ENCODE data around the gene GAS2L1.
A peak's percentile ranks its signal among the peaks of the same experiment; 100 is the strongest.

GAS2L1 gene

GRCh38 chr22:29266564-29267461 lies 39.6 kb upstream of the GAS2L1 start:
- Histone ChIP-seq H3K27me3 (ENCODE audit: insufficient read depth, low read length, poor library complexity) (no peaks in the 10 kb centered on the region), H3K4me3 (ENCODE audit: low read depth in 1 of 2, low read length in 2 of 2) (peak overlapping the region; percentile 67 to 86; a peak in 3 of 4 replicates), H3K36me3 (ENCODE audit: insufficient read depth, low read length) (peaks cover 66% of the 10 kb centered on the region), H4K20me1 (ENCODE audit: insufficient read depth, low read length) (peaks cover 43% of the 10 kb centered on the region), H3K79me2 (ENCODE audit: insufficient read depth, low read length) (peaks cover 67% of the 10 kb centered on the region), H3K9ac (ENCODE audit: low read depth, low read length) (peak overlapping the region; percentile 97), H3K27ac (ENCODE audit: low read length) (peak overlapping the region; percentile 100), H2AFZ (ENCODE audit: low read depth, low read length) (peak overlapping the region; percentile 94), H3K9me3 (ENCODE audit: insufficient read depth, low read length, severe bottlenecking) (no peaks in the 10 kb centered on the region), H3K4me2 (ENCODE audit: insufficient read depth, low read length) (peak overlapping the region; percentile 74), H3K4me1 (ENCODE audit: insufficient read depth, low read length) (peaks cover 44% of the 10 kb centered on the region)
- DNase-seq = no peak
- ATAC-seq (ENCODE audit: insufficient read depth, low read depth) = no peak
- TF ChIP-seq CTCF (IDR thresholded peaks at IDR 0.05; ENCODE audit: borderline replicate concordance, extremely low read depth, low read length, poor library complexity, severe bottlenecking) (no peak), EZH2 (IDR thresholded peaks at IDR 0.05; ENCODE audit: borderline replicate concordance, low read depth, low read length, severe bottlenecking) (no peak)

- DNase-seq = no peak
- Histone ChIP-seq H3K27ac (ENCODE audit: low read length) (peak overlapping the region; percentile 100), H2AFZ (ENCODE audit: low read depth, low read length) (peak overlapping the region; percentile 94), H3K4me1 (ENCODE audit: insufficient read depth, low read length) (peaks cover 51% of the 10 kb centered on the region), H3K9me3 (ENCODE audit: insufficient read depth, low read length, severe bottlenecking) (no peaks in the 10 kb centered on the region), H3K79me2 (ENCODE audit: insufficient read depth, low read length) (peaks cover 74% of the 10 kb centered on the region), H3K4me3 (ENCODE audit: low read depth in 1 of 2, low read length in 2 of 2) (peak overlapping the region; percentile 67 to 86; a peak in 3 of 4 replicates), H3K4me2 (ENCODE audit: insufficient read depth, low read length) (peak overlapping the region; percentile 74), H4K20me1 (ENCODE audit: insufficient read depth, low read length) (peaks cover 50% of the 10 kb centered on the region), H3K36me3 (ENCODE audit: insufficient read depth, low read length) (peaks cover 73% of the 10 kb centered on the region), H3K9ac (ENCODE audit: low read depth, low read length) (peak overlapping the region; percentile 97), H3K27me3 (ENCODE audit: insufficient read depth, low read length, poor library complexity) (no peaks in the 10 kb centered on the region)
- TF ChIP-seq EZH2 (IDR thresholded peaks at IDR 0.05; ENCODE audit: borderline replicate concordance, low read depth, low read length, severe bottlenecking) (no peak), CTCF (IDR thresholded peaks at IDR 0.05; ENCODE audit: borderline replicate concordance, extremely low read depth, low read length, poor library complexity, severe bottlenecking) (no peak)
- no peak; the same call in 2 of the 3 replicates for ATAC-seq (ENCODE audit: insufficient read depth, low read depth)
Measured at GRCh38 chr22:29267462-29267857, 39.0 kb upstream of the GAS2L1 start.

- ATAC-seq (ENCODE audit: insufficient read depth, low read depth) (peak; percentile 90), DNase-seq (peak; percentile 96)
- peak; percentile 2 for TF ChIP-seq CTCF (IDR thresholded peaks at IDR 0.05; ENCODE audit: borderline replicate concordance, extremely low read depth, low read length, poor library complexity, severe bottlenecking)
- TF ChIP-seq EZH2 (IDR thresholded peaks at IDR 0.05; ENCODE audit: borderline replicate concordance, low read depth, low read length, severe bottlenecking) = no peak
- Histone ChIP-seq H3K79me2 (ENCODE audit: insufficient read depth, low read length) (peaks cover 79% of the 10 kb centered on the region), H2AFZ (ENCODE audit: low read depth, low read length) (peak within 1 kb of the TSS; percentile 94), H3K9me3 (ENCODE audit: insufficient read depth, low read length, severe bottlenecking) (no peaks in the 10 kb centered on the region), H4K20me1 (ENCODE audit: insufficient read depth, low read length) (peaks cover 55% of the 10 kb centered on the region), H3K27ac (ENCODE audit: low read length) (peak within 1 kb of the TSS; percentile 100), H3K27me3 (ENCODE audit: insufficient read depth, low read length, poor library complexity) (no peaks in the 10 kb centered on the region), H3K4me2 (ENCODE audit: insufficient read depth, low read length) (peak within 1 kb of the TSS; percentile 74), H3K36me3 (ENCODE audit: insufficient read depth, low read length) (peaks cover 78% of the 10 kb centered on the region), H3K4me3 (ENCODE audit: low read depth in 1 of 2, low read length in 2 of 2) (peak within 1 kb of the TSS; percentile 67 to 86), H3K9ac (ENCODE audit: low read depth, low read length) (peak within 1 kb of the TSS; percentile 97), H3K4me1 (ENCODE audit: insufficient read depth, low read length) (peaks cover 56% of the 10 kb centered on the region)
Measured at GRCh38 chr22:29267858-29268510, 38.5 kb upstream of the GAS2L1 start, which contains the start of the genes EWSR1 and RHBDD3. EWSR1 (plus strand) TSS chr22:29268268; CDS start chr22:29268337, 69 bp downstream. RHBDD3 (minus strand) TSS chr22:29267981; CDS start chr22:29265626, 2,355 bp downstream.

Data from DND-41 (cell line).